Left ventricle myocardium inferior (tissue), 1 donor: Measurements from ENCODE around the gene ELMO1. TPM values are rescaled to one million over a fixed set of nuclear protein-coding genes. Genes with fewer than 3 reads are reported as not detected.

Source experiments
- DNase-seq: peaks from one replicate; pipeline ENCODE4 v3.0.0-alpha.2; 2020
- H3K27ac ChIP-seq: fragments of 200-600 bp; replicated peaks from 2 replicates; pipeline ENCODE4 v1.8.0; 2021
- H3K27me3 ChIP-seq: fragments of 200-600 bp; 2 replicates; pipeline ENCODE4 v1.8.0; 2021; ENCODE audit warnings: low read depth
- H3K36me3 ChIP-seq: fragments of 200-600 bp; 2 replicates; pipeline ENCODE4 v1.8.0; 2021
- H3K4me1 ChIP-seq: fragments of 200-600 bp; 2 replicates; pipeline ENCODE4 v1.8.0; 2021
- H3K4me3 ChIP-seq: fragments of 200-600 bp; 2 replicates; pipeline ENCODE4 v1.8.0; 2021; ENCODE audit warnings: mild to moderate bottlenecking, moderate library complexity
- H3K9me3 ChIP-seq: fragments of 200-600 bp; replicated peaks from 2 replicates; pipeline ENCODE4 v1.8.0; 2021
- intact Hi-C: fragments of 100-400 bp; cut with micrococcal nuclease; formaldehyde crosslinking; loops from one replicate; pipeline ENCODE4 v1.11.0; 2022
- total RNA-seq: library from RNA; stranded (reverse); fragmentation: NEBNext Ultra II Directional; extraction: Animal tissue kit (Norgen Biotek cat#: 25700); gene quantifications from one replicate; pipeline ENCODE4 v1.2.1, GENCODE V29; 2021
- TF ChIP-seq, protein P1 (sequence below): fragments of 200-600 bp; IDR thresholded peaks from 2 replicates; pipeline ENCODE4 v1.8.0; 2021; ENCODE audit warnings: antibody characterized with exemption, mild to moderate bottlenecking, borderline replicate concordance
- donor health status: DM: no; HTN: yes; CAD: no; lungs with severe emphysema.

The ELMO1 gene
- total RNA-seq, 1 donor from 2014 or later, result 10.0 TPM

- no peak for DNase-seq
- Histone ChIP-seq H3K4me1 (no peaks in the 10 kb centered on the region), H3K9me3 (peaks cover 28% of the 10 kb centered on the region), H3K4me3 (no peak overlapping the region), H3K27me3 (no peaks in the 10 kb centered on the region), H3K36me3 (no peaks in the 10 kb centered on the region), H3K27ac (no peak overlapping the region)
- intact Hi-C loops, result no loop called here
- TF ChIP-seq, protein P1, sequence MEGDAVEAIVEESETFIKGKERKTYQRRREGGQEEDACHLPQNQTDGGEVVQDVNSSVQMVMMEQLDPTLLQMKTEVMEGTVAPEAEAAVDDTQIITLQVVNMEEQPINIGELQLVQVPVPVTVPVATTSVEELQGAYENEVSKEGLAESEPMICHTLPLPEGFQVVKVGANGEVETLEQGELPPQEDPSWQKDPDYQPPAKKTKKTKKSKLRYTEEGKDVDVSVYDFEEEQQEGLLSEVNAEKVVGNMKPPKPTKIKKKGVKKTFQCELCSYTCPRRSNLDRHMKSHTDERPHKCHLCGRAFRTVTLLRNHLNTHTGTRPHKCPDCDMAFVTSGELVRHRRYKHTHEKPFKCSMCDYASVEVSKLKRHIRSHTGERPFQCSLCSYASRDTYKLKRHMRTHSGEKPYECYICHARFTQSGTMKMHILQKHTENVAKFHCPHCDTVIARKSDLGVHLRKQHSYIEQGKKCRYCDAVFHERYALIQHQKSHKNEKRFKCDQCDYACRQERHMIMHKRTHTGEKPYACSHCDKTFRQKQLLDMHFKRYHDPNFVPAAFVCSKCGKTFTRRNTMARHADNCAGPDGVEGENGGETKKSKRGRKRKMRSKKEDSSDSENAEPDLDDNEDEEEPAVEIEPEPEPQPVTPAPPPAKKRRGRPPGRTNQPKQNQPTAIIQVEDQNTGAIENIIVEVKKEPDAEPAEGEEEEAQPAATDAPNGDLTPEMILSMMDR, result no peak
Observed at GRCh38 chr7:36844374-36844773, 604.3 kb downstream of the ELMO1 start.

DNA sequence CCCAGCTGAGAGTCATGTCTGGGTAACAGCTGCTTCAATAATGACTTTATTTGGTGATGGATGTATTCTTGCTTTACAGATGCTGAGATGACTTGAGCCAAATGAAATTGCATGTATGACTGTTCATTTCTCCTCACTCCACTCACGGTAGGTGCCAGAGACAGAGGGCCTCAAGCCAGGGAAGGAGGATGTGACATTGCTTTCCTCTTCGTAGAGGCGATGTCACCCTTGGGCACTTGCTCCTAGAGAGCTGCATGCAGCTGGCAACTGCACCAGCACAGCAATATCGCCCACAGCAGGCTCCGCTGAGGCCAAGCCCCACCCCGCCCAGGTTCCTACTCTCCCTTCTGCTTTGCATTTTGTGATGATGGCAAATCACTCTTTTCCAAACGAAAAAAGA is 607.8 kb downstream of the ELMO1 start:
- DNase-seq, result no peak
- TF ChIP-seq, protein P1, result no peak

DNA sequence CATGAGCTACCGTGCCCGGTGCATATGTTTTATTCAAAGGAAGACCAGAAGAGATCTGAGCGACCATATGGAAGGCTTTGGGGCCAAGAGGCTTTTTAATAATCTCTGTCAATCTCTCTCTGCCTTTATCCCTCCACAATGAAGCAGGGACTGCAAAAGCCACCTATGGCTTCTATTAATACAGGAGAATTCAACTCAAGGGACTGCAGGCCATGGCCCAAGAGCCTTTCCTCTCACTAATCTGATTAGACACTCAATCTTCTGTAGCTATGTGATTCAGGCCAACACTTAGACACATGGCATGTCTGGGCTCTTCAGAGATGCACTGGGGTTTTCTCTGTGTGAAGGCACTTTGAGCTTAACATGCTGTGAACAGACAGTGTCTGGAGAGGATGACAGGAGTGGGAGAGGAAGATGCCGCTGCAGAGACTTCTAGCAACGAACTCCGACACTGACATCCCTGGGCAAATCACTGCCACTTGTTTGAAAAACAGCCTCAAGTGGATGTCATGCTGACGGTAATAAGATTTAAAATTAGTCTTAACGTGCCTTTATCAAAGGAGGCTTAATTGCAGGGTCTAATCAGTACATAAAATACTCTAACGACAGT is 609.9 kb downstream of the ELMO1 start:
- H3K4me1 ChIP-seq, result no peaks in the 10 kb centered on the region
- H3K27me3 ChIP-seq, result no peaks in the 10 kb centered on the region
- H3K4me3 ChIP-seq, result no peak overlapping the region
- TF ChIP-seq, protein P1, result no peak
- no peak for DNase-seq
- H3K9me3 ChIP-seq, result no peaks in the 10 kb centered on the region
- intact Hi-C loops, result no loop called here
- no peak overlapping the region for H3K27ac ChIP-seq
- no peaks in the 10 kb centered on the region for H3K36me3 ChIP-seq

More for the DNA sequence above, 607.8 kb downstream of the ELMO1 start:
- Histone ChIP-seq H3K4me3 (no peak overlapping the region), H3K9me3 (no peaks in the 10 kb centered on the region), H3K27ac (no peak overlapping the region), H3K36me3 (no peaks in the 10 kb centered on the region), H3K27me3 (no peaks in the 10 kb centered on the region), H3K4me1 (no peaks in the 10 kb centered on the region)
- intact Hi-C loops, result no loop called here

- TF ChIP-seq, protein P1, result no peak
- intact Hi-C loops, result no loop called here
- H3K9me3 ChIP-seq, result peaks cover 10% of the 10 kb centered on the region
- no peaks in the 10 kb centered on the region for H3K4me1 ChIP-seq
- no peaks in the 10 kb centered on the region for H3K36me3 ChIP-seq
- no peaks in the 10 kb centered on the region for H3K27me3 ChIP-seq
- H3K27ac ChIP-seq, result no peak overlapping the region
- H3K4me3 ChIP-seq, result no peak overlapping the region
- DNase-seq, result no peak
Observed at GRCh38 chr7:36831049-36831448, 617.6 kb downstream of the ELMO1 start.

DNA sequence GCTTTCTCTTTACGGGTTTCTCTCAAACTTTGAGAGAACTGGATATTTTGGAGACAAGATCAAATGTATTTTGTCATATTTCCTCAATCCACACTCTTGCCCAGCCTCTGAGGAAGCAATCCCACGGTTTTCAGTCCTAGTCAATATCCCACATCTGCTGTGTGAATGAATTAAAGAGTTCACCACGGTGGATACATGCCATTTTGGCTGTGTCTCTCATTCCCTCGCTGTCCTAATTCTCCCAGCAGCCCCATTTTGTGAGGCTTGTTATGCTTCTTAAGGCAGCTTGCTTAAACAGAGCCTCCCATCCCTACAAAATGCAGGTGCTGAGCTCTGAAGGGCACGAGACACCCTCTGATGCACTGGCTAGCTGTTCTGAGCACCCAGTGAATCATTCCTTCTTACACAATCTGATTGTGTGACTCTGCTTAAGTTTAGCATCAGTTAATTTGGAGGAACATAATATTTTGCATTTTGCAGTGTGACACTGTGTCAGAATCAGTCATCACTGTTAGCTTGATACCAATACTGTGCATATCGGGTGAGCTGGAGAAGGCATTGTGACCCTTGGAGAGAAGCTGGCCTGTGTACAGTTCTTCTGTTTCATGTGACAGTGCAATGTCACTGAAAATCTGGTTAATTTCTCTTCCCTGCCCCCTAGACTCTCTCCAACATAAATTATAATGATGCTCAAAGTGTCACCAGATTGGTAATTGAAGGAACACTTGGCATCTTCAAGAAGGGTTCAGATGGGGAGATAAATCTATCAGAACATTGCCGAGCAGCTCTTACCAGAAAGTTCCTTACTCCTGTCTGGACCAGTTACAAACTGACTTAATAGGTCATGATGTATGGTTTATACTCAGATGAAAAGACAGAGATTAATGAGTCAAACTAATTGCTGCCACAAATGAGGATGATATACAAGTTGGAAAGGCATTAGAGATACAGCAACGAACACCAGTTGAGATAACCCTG is 620.6 kb downstream of the ELMO1 start:
- no peaks in the 10 kb centered on the region for H3K4me1 ChIP-seq
- peaks cover 10% of the 10 kb centered on the region for H3K9me3 ChIP-seq
- DNase-seq, result no peak
- H3K27me3 ChIP-seq, result no peaks in the 10 kb centered on the region
- TF ChIP-seq, protein P1, result no peak
- H3K27ac ChIP-seq, result no peak overlapping the region
- intact Hi-C loops, result no loop called here
- no peaks in the 10 kb centered on the region for H3K36me3 ChIP-seq
- H3K4me3 ChIP-seq, result no peak overlapping the region
